ENCODE measurements around the gene CYB561D1. TPM values are rescaled to one million over a fixed set of nuclear protein-coding genes. Genes with fewer than 3 reads are reported as not detected.

Gene CYB561D1
- polyA plus RNA-seq, 1 donor, result 7.2 TPM

GRCh38 chr1:109529881-109530456 is 36.1 kb downstream of the CYB561D1 start:
- no peaks in the 10 kb centered on the region for H3K9me3 ChIP-seq (ENCODE audit: control insufficient read depth, low read depth, low read length)
- peaks cover 7% of the 10 kb centered on the region for H3K4me1 ChIP-seq (ENCODE audit: control insufficient read depth, insufficient read depth, low read length)
- H3K27me3 ChIP-seq (ENCODE audit: control insufficient read depth, insufficient read depth, low read length), result peaks cover 2% of the 10 kb centered on the region
- no CpG with 5 or more reads among the region's 8 CpGs for WGBS (ENCODE audit: insufficient coverage, low lambda C conversion rate)
- no peaks in the 10 kb centered on the region for H3K36me3 ChIP-seq (ENCODE audit: control insufficient read depth, insufficient read depth, low read length)
- H3K4me3 ChIP-seq (ENCODE audit: low read length), result no peak overlapping the region
- DNase-seq, result no peak
- peak overlapping the region; percentile 42 for H3K27ac ChIP-seq (ENCODE audit: low read length)

GRCh38 chr1:109530457-109531087 is 36.7 kb downstream of the CYB561D1 start:
- peak in 1 of 2 donors; percentile 31 for DNase-seq

GRCh38 chr1:109531380-109531779 is 37.5 kb downstream of the CYB561D1 start:
- Histone ChIP-seq H3K36me3 (ENCODE audit: control insufficient read depth, insufficient read depth, low read length) (no peaks in the 10 kb centered on the region), H3K4me1 (ENCODE audit: control insufficient read depth, insufficient read depth, low read length) (peaks cover 7% of the 10 kb centered on the region), H3K9me3 (ENCODE audit: control insufficient read depth, low read depth, low read length) (no peaks in the 10 kb centered on the region), H3K27ac (ENCODE audit: low read length) (no peak overlapping the region), H3K27me3 (ENCODE audit: control insufficient read depth, insufficient read depth, low read length) (peaks cover 2% of the 10 kb centered on the region), H3K4me3 (ENCODE audit: low read length) (no peak overlapping the region)
- no CpG with 5 or more reads among the region's 4 CpGs for WGBS (ENCODE audit: insufficient coverage, low lambda C conversion rate)
- no peak for DNase-seq

More at GRCh38 chr1:109530457-109531087, 36.7 kb downstream of the CYB561D1 start:
- Histone ChIP-seq H3K4me1 (ENCODE audit: control insufficient read depth, insufficient read depth, low read length) (peaks cover 7% of the 10 kb centered on the region), H3K4me3 (ENCODE audit: low read length) (no peak overlapping the region), H3K9me3 (ENCODE audit: control insufficient read depth, low read depth, low read length) (no peaks in the 10 kb centered on the region), H3K27me3 (ENCODE audit: control insufficient read depth, insufficient read depth, low read length) (peaks cover 2% of the 10 kb centered on the region), H3K36me3 (ENCODE audit: control insufficient read depth, insufficient read depth, low read length) (no peaks in the 10 kb centered on the region), H3K27ac (ENCODE audit: low read length) (no peak overlapping the region)
- no CpG with 5 or more reads among the region's 13 CpGs for WGBS (ENCODE audit: insufficient coverage, low lambda C conversion rate)

- Histone ChIP-seq H3K4me1 (ENCODE audit: control insufficient read depth, insufficient read depth, low read length) (peaks cover 7% of the 10 kb centered on the region), H3K27ac (ENCODE audit: low read length) (no peak overlapping the region), H3K9me3 (ENCODE audit: control insufficient read depth, low read depth, low read length) (no peaks in the 10 kb centered on the region), H3K27me3 (ENCODE audit: control insufficient read depth, insufficient read depth, low read length) (peaks cover 2% of the 10 kb centered on the region), H3K36me3 (ENCODE audit: control insufficient read depth, insufficient read depth, low read length) (no peaks in the 10 kb centered on the region), H3K4me3 (ENCODE audit: low read length) (no peak overlapping the region)
- no peak for DNase-seq
- WGBS (ENCODE audit: insufficient coverage, low lambda C conversion rate), result no CpG with 5 or more reads among the region's 16 CpGs
Measured at GRCh38 chr1:109531826-109532364, 38.0 kb downstream of the CYB561D1 start.

- Histone ChIP-seq H3K36me3 (ENCODE audit: control insufficient read depth, insufficient read depth, low read length) (no peaks in the 10 kb centered on the region), H3K27me3 (ENCODE audit: control insufficient read depth, insufficient read depth, low read length) (peaks cover under 1% of the 10 kb centered on the region), H3K4me3 (ENCODE audit: low read length) (no peak overlapping the region), H3K27ac (ENCODE audit: low read length) (no peak overlapping the region), H3K9me3 (ENCODE audit: control insufficient read depth, low read depth, low read length) (no peaks in the 10 kb centered on the region), H3K4me1 (ENCODE audit: control insufficient read depth, insufficient read depth, low read length) (peaks cover 7% of the 10 kb centered on the region)
- peak; percentile 59 to 71 for DNase-seq
- WGBS (ENCODE audit: insufficient coverage, low lambda C conversion rate), result no CpG with 5 or more reads among the region's 12 CpGs
Measured at GRCh38 chr1:109532365-109533136, 38.7 kb downstream of the CYB561D1 start.

- H3K27ac ChIP-seq (ENCODE audit: low read length), result no peak overlapping the region
- H3K9me3 ChIP-seq (ENCODE audit: control insufficient read depth, low read depth, low read length), result no peaks in the 10 kb centered on the region
- no peak overlapping the region for H3K4me3 ChIP-seq (ENCODE audit: low read length)
- no peak for DNase-seq
- no peaks in the 10 kb centered on the region for H3K36me3 ChIP-seq (ENCODE audit: control insufficient read depth, insufficient read depth, low read length)
- 100% methylated on average over 1 of the region's 1 CpG for WGBS (ENCODE audit: insufficient coverage, low lambda C conversion rate)
- peaks cover 7% of the 10 kb centered on the region for H3K4me1 ChIP-seq (ENCODE audit: control insufficient read depth, insufficient read depth, low read length)
- H3K27me3 ChIP-seq (ENCODE audit: control insufficient read depth, insufficient read depth, low read length), result no peaks in the 10 kb centered on the region
Measured at GRCh38 chr1:109534307-109534858, 40.5 kb downstream of the CYB561D1 start.

- no peak overlapping the region for H3K27ac ChIP-seq (ENCODE audit: low read length)
- DNase-seq, result no peak
Measured at GRCh38 chr1:109535481-109535880, 41.6 kb downstream of the CYB561D1 start.

GRCh38 chr1:109535971-109536491 is 42.1 kb downstream of the CYB561D1 start:
- Histone ChIP-seq H3K9me3 (ENCODE audit: control insufficient read depth, low read depth, low read length) (no peaks in the 10 kb centered on the region), H3K27me3 (ENCODE audit: control insufficient read depth, insufficient read depth, low read length) (no peaks in the 10 kb centered on the region), H3K36me3 (ENCODE audit: control insufficient read depth, insufficient read depth, low read length) (no peaks in the 10 kb centered on the region), H3K4me1 (ENCODE audit: control insufficient read depth, insufficient read depth, low read length) (peaks cover 7% of the 10 kb centered on the region), H3K4me3 (ENCODE audit: low read length) (no peak overlapping the region), H3K27ac (ENCODE audit: low read length) (no peak overlapping the region)
- no peak for DNase-seq
- no CpG with 5 or more reads among the region's 5 CpGs for WGBS (ENCODE audit: insufficient coverage, low lambda C conversion rate)

More at GRCh38 chr1:109535481-109535880, 41.6 kb downstream of the CYB561D1 start:
- no peaks in the 10 kb centered on the region for H3K36me3 ChIP-seq (ENCODE audit: control insufficient read depth, insufficient read depth, low read length)
- no peak overlapping the region for H3K4me3 ChIP-seq (ENCODE audit: low read length)
- no peaks in the 10 kb centered on the region for H3K9me3 ChIP-seq (ENCODE audit: control insufficient read depth, low read depth, low read length)
- H3K4me1 ChIP-seq (ENCODE audit: control insufficient read depth, insufficient read depth, low read length), result peaks cover 7% of the 10 kb centered on the region
- H3K27me3 ChIP-seq (ENCODE audit: control insufficient read depth, insufficient read depth, low read length), result no peaks in the 10 kb centered on the region
- WGBS (ENCODE audit: insufficient coverage, low lambda C conversion rate), result no CpG with 5 or more reads among the region's 4 CpGs

GRCh38 chr1:109537450-109538178 is 43.7 kb downstream of the CYB561D1 start:
- DNase-seq, result no peak
- H3K9me3 ChIP-seq (ENCODE audit: control insufficient read depth, low read depth, low read length), result no peaks in the 10 kb centered on the region
- H3K27ac ChIP-seq (ENCODE audit: low read length), result no peak overlapping the region
- H3K4me3 ChIP-seq (ENCODE audit: low read length), result no peak overlapping the region
- H3K36me3 ChIP-seq (ENCODE audit: control insufficient read depth, insufficient read depth, low read length), result no peaks in the 10 kb centered on the region
- H3K4me1 ChIP-seq (ENCODE audit: control insufficient read depth, insufficient read depth, low read length), result peaks cover 2% of the 10 kb centered on the region
- no CpG with 5 or more reads among the region's 9 CpGs for WGBS (ENCODE audit: insufficient coverage, low lambda C conversion rate)
- no peaks in the 10 kb centered on the region for H3K27me3 ChIP-seq (ENCODE audit: control insufficient read depth, insufficient read depth, low read length)
